A549 (cell line): ENCODE data around the gene CCDC134.

Experiments
- CTCF ChIP-seq: fragments of >200 bp; sonication (Bioruptor Twin); formaldehyde crosslinking; IDR thresholded peaks from 3 replicates; pipeline ENCODE4 v1.5.1; 2016
- E2F6 ChIP-seq: IDR thresholded peaks from 2 replicates; pipeline ENCODE4 v1.6.1; 2012; ENCODE audit warnings: low read depth, borderline replicate concordance
- EP300 ChIP-seq, 2 experiments: fragments of >200 bp; sonication (Bioruptor Twin); formaldehyde crosslinking; IDR thresholded peaks; 2 replicates in 1 of 2; 3 replicates in 1 of 2; pipeline ENCODE4 v1.6.1; 2016 to 2017
- HDAC2 ChIP-seq: fragments of 200-600 bp; sonication (generic); IDR thresholded peaks from 2 replicates; pipeline ENCODE4 v1.6.1; 2016
- JUN ChIP-seq, 2 experiments: fragments of >200 bp; sonication (Bioruptor Twin); formaldehyde crosslinking; IDR thresholded peaks; 2 replicates in 1 of 2; 3 replicates in 1 of 2; pipeline ENCODE4 v1.6.1; 2016 to 2017
- MAFK ChIP-seq: fragments of 450-650 bp; IDR thresholded peaks from 2 replicates; pipeline ENCODE4 v1.6.1; 2014; ENCODE audit not compliant: partially characterized antibody
- MYC ChIP-seq: IDR thresholded peaks from 2 replicates; pipeline ENCODE4 v1.6.1; 2012; ENCODE audit warnings: mild to moderate bottlenecking, inconsistent platforms, low read length, improper control_type of control experiment, borderline replicate concordance
- POLR2A ChIP-seq: IDR thresholded peaks from 2 replicates; pipeline ENCODE4 v1.6.1; 2012; ENCODE audit warnings: mild to moderate bottlenecking, low read length
- RNF2 ChIP-seq: fragments of 200-600 bp; sonication (generic); IDR thresholded peaks from 2 replicates; pipeline ENCODE4 v1.6.1; 2016; ENCODE audit warnings: low read depth, mild to moderate bottlenecking, antibody characterized with exemption, moderate library complexity, borderline replicate concordance

- TF ChIP-seq POLR2A (no peak), EP300 (IDR thresholded peaks at IDR 0.05) (no peak), JUN (IDR thresholded peaks at IDR 0.05) (no peak), MAFK (no peak), CTCF (no peak), MYC (no peak), RNF2 (no peak), E2F6 (no peak), HDAC2 (no peak)
These were observed 42.2 kb upstream of the CCDC134 start for GRCh38 chr22:41758231-41758630.
